Common myeloid progenitor, CD34-positive (primary cell): ENCODE results near the gene SGMS2.

Source experiments
- CTCF ChIA-PET: fragments of 350-600 bp; sonication (Branson Sonifier 250); formaldehyde crosslinking; loops from one replicate; lab custom pipeline; 2021; ENCODE audit warnings: antibody characterized with exemption; lab: Charles Lee
- POLR2A ChIA-PET: fragments of 350-600 bp; sonication (Branson Sonifier 250); formaldehyde crosslinking; loops from one replicate; lab custom pipeline; 2021; ENCODE audit warnings: antibody characterized with exemption; lab: Charles Lee
- DNase-seq, 3 donors: peaks; one replicate each; pipeline versions ENCODE4 v3.0.0 to v3.0.0-alpha.2; 2013
- H3K27ac ChIP-seq, 2 experiments: 1 replicate in 1 of 2; 2 replicates in 1 of 2; pipeline ENCODE4 v1.7.0; 2013; ENCODE audit warnings: inconsistent platforms in 2 of 2, low read length in 2 of 2, mild to moderate bottlenecking in 2 of 2, low read depth in 1 of 2, moderate library complexity in 1 of 2; ENCODE audit not compliant: severe bottlenecking in 2 of 2, insufficient read depth in 1 of 2, poor library complexity in 1 of 2
- H3K27me3 ChIP-seq, 5 experiments: replicated peaks in 2 of 5; 1 replicate in 3 of 5; 2 replicates in 2 of 5; pipeline versions ENCODE4 v1.6.1 to v1.7.0; 2013; ENCODE audit warnings: low read length in 4 of 5, mild to moderate bottlenecking in 2 of 5, moderate library complexity in 2 of 5, inconsistent platforms in 1 of 5; ENCODE audit not compliant: insufficient read depth in 5 of 5, control insufficient read depth in 4 of 5
- H3K36me3 ChIP-seq, 4 experiments: 1 replicate in 2 of 4; 2 replicates in 2 of 4; pipeline versions ENCODE4 v1.6.1 to v1.7.0; 2013; ENCODE audit warnings: low read length in 3 of 4, control low read depth in 1 of 4, mild to moderate bottlenecking in 1 of 4; ENCODE audit not compliant: control insufficient read depth in 4 of 4, insufficient read depth in 4 of 4
- H3K4me1 ChIP-seq, 4 experiments: 1 replicate in 3 of 4; 2 replicates in 1 of 4; pipeline versions ENCODE4 v1.6.1 to v1.7.1; 2013; ENCODE audit warnings: low read length in 3 of 4, mild to moderate bottlenecking in 3 of 4, control low read depth in 1 of 4, inconsistent platforms in 1 of 4, moderate library complexity in 1 of 4; ENCODE audit not compliant: control insufficient read depth in 4 of 4, insufficient read depth in 4 of 4; ENCODE audit errors: control extremely low read depth in 1 of 4
- H3K4me3 ChIP-seq, 7 experiments: 1 replicate in 4 of 7; 2 replicates in 3 of 7; pipeline versions ENCODE4 v1.5.1 to v1.7.0; 2013; ENCODE audit warnings: mild to moderate bottlenecking in 7 of 7, low read length in 6 of 7, moderate library complexity in 6 of 7, inconsistent platforms in 2 of 7, low read depth in 2 of 7, control low read depth in 1 of 7; ENCODE audit not compliant: insufficient read depth in 4 of 7, control insufficient read depth in 1 of 7; ENCODE audit errors: extremely low read depth in 1 of 7
- H3K9me3 ChIP-seq, 5 experiments: 1 replicate in 4 of 5; 2 replicates in 1 of 5; pipeline versions ENCODE4 v1.6.1 to v1.7.1; 2013; ENCODE audit warnings: low read length in 4 of 5, mild to moderate bottlenecking in 2 of 5, inconsistent platforms in 1 of 5, low read depth in 1 of 5, moderate library complexity in 1 of 5; ENCODE audit not compliant: control insufficient read depth in 4 of 5, insufficient read depth in 2 of 5; ENCODE audit errors: control extremely low read depth in 1 of 5
- WGBS: methylation state at CpG from one replicate; pipeline ENCODE4 v1.1.5; 2013; ENCODE audit not compliant: insufficient coverage; 5-methylcytosine and 5-hydroxymethylcytosine counted together

Gene SGMS2

GRCh38 chr4:107854356-107855022, 29.8 kb downstream of the SGMS2 start:
- ChIA-PET CTCF (no interaction called here), POLR2A (no interaction called here)
- no CpG with 5 or more reads among the region's 3 CpGs for WGBS

GRCh38 chr4:107855723-107856122, 31.0 kb downstream of the SGMS2 start:
- POLR2A ChIA-PET, result no interaction called here
- H3K27ac ChIP-seq, result no peak overlapping the region
- 100% methylated on average over 1 of the region's 3 CpGs for WGBS

More at GRCh38 chr4:107854356-107855022, 29.8 kb downstream of the SGMS2 start:
- DNase-seq, result no peak
- Histone ChIP-seq H3K4me3 (no peak overlapping the region), H3K27me3 (no peaks in the 10 kb centered on the region), H3K27ac (no peak overlapping the region), H3K9me3 (peaks cover 0 to 2% (median 0%) of the 10 kb centered on the region in 5 experiments), H3K4me1 (no peaks in the 10 kb centered on the region), H3K36me3 (no peaks in the 10 kb centered on the region)

GRCh38 chr4:107856901-107857300, 32.2 kb downstream of the SGMS2 start:
- Histone ChIP-seq H3K36me3 (no peaks in the 10 kb centered on the region), H3K27ac (no peak overlapping the region), H3K4me1 (no peaks in the 10 kb centered on the region), H3K9me3 (no peaks in the 10 kb centered on the region), H3K27me3 (no peaks in the 10 kb centered on the region), H3K4me3 (no peak overlapping the region)
- CTCF ChIA-PET, result no interaction called here
- no CpG with 5 or more reads among the region's 1 CpG for WGBS
- no peak for DNase-seq
- POLR2A ChIA-PET, result no interaction called here

More at GRCh38 chr4:107855723-107856122, 31.0 kb downstream of the SGMS2 start:
- no peaks in the 10 kb centered on the region for H3K9me3 ChIP-seq
- no peaks in the 10 kb centered on the region for H3K4me1 ChIP-seq
- no peaks in the 10 kb centered on the region for H3K27me3 ChIP-seq
- CTCF ChIA-PET, result no interaction called here
- H3K36me3 ChIP-seq, result no peaks in the 10 kb centered on the region
- DNase-seq, result no peak
- H3K4me3 ChIP-seq, result no peak overlapping the region

GRCh38 chr4:107857741-107858140, 33.0 kb downstream of the SGMS2 start:
- no peaks in the 10 kb centered on the region for H3K9me3 ChIP-seq
- no peaks in the 10 kb centered on the region for H3K36me3 ChIP-seq
- H3K4me3 ChIP-seq, result no peak overlapping the region
- ChIA-PET POLR2A (no interaction called here), CTCF (no interaction called here)
- no peaks in the 10 kb centered on the region for H3K4me1 ChIP-seq
- no peak overlapping the region for H3K27ac ChIP-seq
- no peak for DNase-seq
- 94% methylated on average over 3 of the region's 4 CpGs for WGBS
- no peaks in the 10 kb centered on the region for H3K27me3 ChIP-seq

GRCh38 chr4:107858158-107858742, 33.5 kb downstream of the SGMS2 start:
- H3K27me3 ChIP-seq, result no peaks in the 10 kb centered on the region
- no peak overlapping the region for H3K4me3 ChIP-seq
- POLR2A ChIA-PET, result no interaction called here
- no peak for DNase-seq
- H3K27ac ChIP-seq, result no peak overlapping the region
- H3K9me3 ChIP-seq, result no peaks in the 10 kb centered on the region
- 89% methylated on average over 1 of the region's 3 CpGs for WGBS
- H3K4me1 ChIP-seq, result no peaks in the 10 kb centered on the region
- H3K36me3 ChIP-seq, result no peaks in the 10 kb centered on the region
- CTCF ChIA-PET, result no interaction called here

- peaks cover 0 to 6% (median 0%) of the 10 kb centered on the region in 4 experiments for H3K4me1 ChIP-seq
- WGBS, result 93% methylated on average over 5 of the region's 5 CpGs
- CTCF ChIA-PET, result no interaction called here
- no peak for DNase-seq
- POLR2A ChIA-PET, result no interaction called here
- no peak overlapping the region for H3K4me3 ChIP-seq
- H3K36me3 ChIP-seq, result no peaks in the 10 kb centered on the region
- H3K9me3 ChIP-seq, result no peaks in the 10 kb centered on the region
- no peak overlapping the region for H3K27ac ChIP-seq
- H3K27me3 ChIP-seq, result no peaks in the 10 kb centered on the region
These were observed 37.9 kb downstream of the SGMS2 start for GRCh38 chr4:107862658-107863057.

- CTCF ChIA-PET, result interaction anchor here (0.9 to 1.1 kb wide), 2 partner anchors 46 to 49 kb away, joined by 3 to 4 read pairs; no protein-coding TSS in a partner anchor
- DNase-seq, result no peak
- POLR2A ChIA-PET, result no interaction called here
These were observed 38.7 kb downstream of the SGMS2 start for GRCh38 chr4:107863416-107863815.

More at GRCh38 chr4:107863416-107863815, 38.7 kb downstream of the SGMS2 start:
- Histone ChIP-seq H3K4me1 (peaks cover 0 to 6% (median 0%) of the 10 kb centered on the region in 4 experiments), H3K36me3 (no peaks in the 10 kb centered on the region), H3K4me3 (no peak overlapping the region), H3K9me3 (no peaks in the 10 kb centered on the region), H3K27ac (no peak overlapping the region), H3K27me3 (no peaks in the 10 kb centered on the region)
- WGBS, result no CpG with 5 or more reads among the region's 2 CpGs
